ENCODE data around the gene SLC25A23. TPM values are rescaled to one million over a fixed set of nuclear protein-coding genes. Genes with fewer than 3 reads are reported as not detected.
A peak's percentile ranks its signal among the peaks of the same experiment; 100 is the strongest.

The SLC25A23 gene
- total and polyA plus RNA-seq, 2 of the 8 experiments (the other 6 are each of a cell fraction or from before 2014, with no cell fraction given), result 18.0 to 48.1 TPM

GRCh38 chr19:6442087-6442688, 17.4 kb downstream of the SLC25A23 start:
- H3K4me2 ChIP-seq (ENCODE audit: insufficient read depth in 1 of 2, low read depth in 2 of 2, low read length in 2 of 2), result no peak overlapping the region
- no peak for DNase-seq (ENCODE audit: low read depth in 1 of 2, low spot score in 2 of 2)
- TF ChIP-seq KDM1A (IDR thresholded peaks at IDR 0.05; ENCODE audit: borderline replicate concordance, low read length) (peak; percentile 68; the same call in 1 of the 2 replicates), ASH2L (IDR thresholded peaks at IDR 0.05; ENCODE audit: low read length) (no peak)
- H3K27me3 ChIP-seq (replicated peaks in 1 of 4; ENCODE audit: control insufficient read depth in 3 of 4, extremely low read depth in 1 of 4, insufficient read depth in 3 of 4, low read length in 3 of 4), result no peaks in the 10 kb centered on the region
- no peak overlapping the region for H2BK120ac ChIP-seq (replicated peaks; ENCODE audit: low read depth, low read length)
- H3K36me3 ChIP-seq (ENCODE audit: control insufficient read depth in 2 of 4, insufficient read depth in 4 of 4, low read length in 3 of 4), result no peaks in the 10 kb centered on the region
- no peaks in the 10 kb centered on the region for H3K23me2 ChIP-seq (ENCODE audit: low read depth, low read length)
- H3K9me3 ChIP-seq (ENCODE audit: insufficient read depth in 2 of 2, low read depth in 1 of 2, low read length in 1 of 2), result no peaks in the 10 kb centered on the region
- no peak overlapping the region for H3K4me3 ChIP-seq (ENCODE audit: extremely low read depth in 1 of 4, insufficient read depth in 2 of 4, low read depth in 3 of 4, low read length in 4 of 4)
- H3K23ac ChIP-seq (ENCODE audit: insufficient read length), result no peak overlapping the region
- no peaks in the 10 kb centered on the region for H3K79me1 ChIP-seq (ENCODE audit: low read depth, low read length)
- 95% methylated on average over 7 of the region's 13 CpGs; no CpG with 5 or more reads in 1 of the 2 experiments for WGBS, 2 experiments (ENCODE audit: extremely low coverage in 1 of 2, insufficient coverage in 1 of 2, insufficient read length in 1 of 2, insufficient replicate concordance in 2 of 2, low coverage in 1 of 2, low lambda C conversion rate in 2 of 2, missing lambda C conversion rate in 1 of 2)
- H3K9ac ChIP-seq (replicated peaks in 1 of 4; ENCODE audit: extremely low read depth in 1 of 4, low read depth in 3 of 4, low read length in 3 of 4), result no peak overlapping the region
- H3K18ac ChIP-seq (ENCODE audit: extremely low read depth, low read length), result no peak overlapping the region
- CTCF ChIA-PET (ENCODE audit: partially characterized antibody), result interaction anchor here (0.6 to 1.7 kb wide), 2 partner anchors 111 to 421 kb away, joined by 3 read pairs; no protein-coding TSS in a partner anchor
- H4K91ac ChIP-seq (replicated peaks; ENCODE audit: insufficient read length, low read length), result no peak overlapping the region
- no peak overlapping the region for H3K14ac ChIP-seq (ENCODE audit: insufficient read length)
- H2BK20ac ChIP-seq (ENCODE audit: low read length), result no peak overlapping the region
- FAIRE-seq, result no peak
- H2AFZ ChIP-seq (ENCODE audit: low read length), result no peak overlapping the region
- no peak overlapping the region for H2BK5ac ChIP-seq (ENCODE audit: low read depth, low read length)
- no peaks in the 10 kb centered on the region for H3K4me1 ChIP-seq (replicated peaks in 1 of 4; ENCODE audit: control insufficient read depth in 3 of 4, insufficient read depth in 4 of 4, low read length in 3 of 4)
- H3K4ac ChIP-seq (replicated peaks; ENCODE audit: insufficient read length, low read depth, low read length), result no peak overlapping the region
- no peaks in the 10 kb centered on the region for H4K20me1 ChIP-seq (replicated peaks in 1 of 2; ENCODE audit: control insufficient read depth in 1 of 2, insufficient read depth in 2 of 2, low read length in 2 of 2)
- H2BK12ac ChIP-seq (ENCODE audit: low read depth, low read length), result no peak overlapping the region
- no peak overlapping the region for H3K56ac ChIP-seq (replicated peaks; ENCODE audit: insufficient read length, low read depth, low read length)
- H2BK15ac ChIP-seq (ENCODE audit: low read length), result no peak overlapping the region
- no peak overlapping the region for H2AK5ac ChIP-seq (ENCODE audit: low read depth, low read length)
- H3K79me2 ChIP-seq (ENCODE audit: control insufficient read depth in 1 of 2, insufficient read depth in 2 of 2, low read length in 2 of 2), result no peaks in the 10 kb centered on the region
- H4K5ac ChIP-seq (ENCODE audit: insufficient read length, low read depth, low read length), result no peak overlapping the region
- H4K8ac ChIP-seq (ENCODE audit: extremely low read depth, insufficient read depth, low read length), result peak overlapping the region; percentile 5; the same call in 1 of the 2 replicates
- no peak overlapping the region for H3K27ac ChIP-seq (ENCODE audit: low read depth, low read length)
- POLR2A ChIA-PET (ENCODE audit: partially characterized antibody), result interaction anchor here (1.3 to 2.1 kb wide), 2 partner anchors 10 to 15 kb away, joined by 3 to 4 read pairs; no protein-coding TSS in a partner anchor
